MG63 (cell line): ENCODE measurements around the gene EDRF1. TPM values are rescaled to one million over a fixed set of nuclear protein-coding genes. Genes with fewer than 3 reads are reported as not detected.
A peak's percentile ranks its signal among the peaks of the same experiment; 100 is the strongest.
"Not testable (repeated sequence)": the region's sequence is repeated elsewhere in the genome, so short reads cannot be mapped to it uniquely, and the experiment has no call there.

Experiments
- DNase-seq: peaks from one replicate; pipeline ENCODE4 v3.0.0-alpha.2; 2020
- H3K27me3 ChIP-seq: fragments of 250-450 bp; sonication (Bioruptor Pico); 2 replicates; pipeline ENCODE4 v1.5.1; 2020; ENCODE audit warnings: mild to moderate bottlenecking, moderate library complexity
- H3K36me3 ChIP-seq: fragments of 250-450 bp; sonication (Bioruptor Pico); 2 replicates; pipeline ENCODE4 v1.5.1; 2020; ENCODE audit warnings: mild to moderate bottlenecking, moderate library complexity
- H3K4me3 ChIP-seq: fragments of 250-450 bp; sonication (Bioruptor Pico); 2 replicates; pipeline ENCODE4 v1.5.1; 2020; ENCODE audit warnings: mild to moderate bottlenecking, moderate library complexity
- H3K9me3 ChIP-seq: fragments of 250-450 bp; sonication (Bioruptor Pico); 2 replicates; pipeline ENCODE4 v1.5.1; 2020; ENCODE audit warnings: mild to moderate bottlenecking, moderate library complexity
- total RNA-seq: library from RNA; depleted of rRNA; stranded (reverse); fragments of >200 nt; shearing (Covaris generic); gene quantifications from 2 replicates; pipeline ENCODE4 v1.2.3, GENCODE V29; 2014; ENCODE audit warnings: low replicate concordance; rRNA removed

The EDRF1 gene
- total RNA-seq, result 13.6 and 16.7 TPM in 2 replicates

GRCh38 chr10:125719173-125720001, at the start of gene EDRF1:
Gene EDRF1 (plus strand): TSS chr10:125719709. CDS start chr10:125719808, 99 bp downstream.
- H3K9me3 ChIP-seq, result peaks cover 12% of the 10 kb centered on the region
- DNase-seq, result peak; percentile 97
- peak within 1 kb of the TSS; percentile 99 for H3K4me3 ChIP-seq

GRCh38 chr10:125672884-125673283, 46.6 kb upstream of the EDRF1 start:
- no peaks in the 10 kb centered on the region; the same call in 1 of the 2 replicates for H3K27me3 ChIP-seq
- no peaks in the 10 kb centered on the region for H3K36me3 ChIP-seq

More at GRCh38 chr10:125719173-125720001, at the start of gene EDRF1:
- Histone ChIP-seq H3K36me3 (peaks cover 35% of the 10 kb centered on the region), H3K27me3 (no peaks in the 10 kb centered on the region)

GRCh38 chr10:125679436-125679835, 40.1 kb upstream of the EDRF1 start:
- DNase-seq, result no peak
- H3K9me3 ChIP-seq, result peaks cover 9% of the 10 kb centered on the region

More at GRCh38 chr10:125672884-125673283, 46.6 kb upstream of the EDRF1 start:
- Histone ChIP-seq H3K4me3 (no peak overlapping the region), H3K9me3 (peaks cover 16% of the 10 kb centered on the region)
- no peak for DNase-seq

GRCh38 chr10:125683063-125683462, 36.4 kb upstream of the EDRF1 start, which contains the start of gene TEX36:
Gene TEX36 (minus strand): TSS chr10:125683163. CDS start chr10:125682989, 174 bp downstream.
- H3K36me3 ChIP-seq, result no peaks in the 10 kb centered on the region
- no peaks in the 10 kb centered on the region for H3K27me3 ChIP-seq
- H3K9me3 ChIP-seq, result no peaks in the 10 kb centered on the region
- H3K4me3 ChIP-seq, result no peak within 1 kb of the TSS
- no peak for DNase-seq

More at GRCh38 chr10:125679436-125679835, 40.1 kb upstream of the EDRF1 start:
- H3K4me3 ChIP-seq, result no peak overlapping the region
- H3K27me3 ChIP-seq, result no peaks in the 10 kb centered on the region
- H3K36me3 ChIP-seq, result no peaks in the 10 kb centered on the region

- Histone ChIP-seq H3K9me3 (no peaks in the 10 kb centered on the region), H3K27me3 (no peaks in the 10 kb centered on the region), H3K4me3 (no peak overlapping the region)
Measured at GRCh38 chr10:125683821-125684220, 35.7 kb upstream of the EDRF1 start.

GRCh38 chr10:125684581-125684980, 34.9 kb upstream of the EDRF1 start:
- no peaks in the 10 kb centered on the region for H3K9me3 ChIP-seq
- no peak overlapping the region for H3K4me3 ChIP-seq
- no peaks in the 10 kb centered on the region for H3K27me3 ChIP-seq
- no peaks in the 10 kb centered on the region for H3K36me3 ChIP-seq
- peak; percentile 12 for DNase-seq

More at GRCh38 chr10:125683821-125684220, 35.7 kb upstream of the EDRF1 start:
- H3K36me3 ChIP-seq, result no peaks in the 10 kb centered on the region
- DNase-seq, result no peak

GRCh38 chr10:125687507-125688185, 31.9 kb upstream of the EDRF1 start:
- Histone ChIP-seq H3K27me3 (no peaks in the 10 kb centered on the region), H3K9me3 (no peaks in the 10 kb centered on the region), H3K36me3 (no peaks in the 10 kb centered on the region), H3K4me3 (no peak overlapping the region)
- DNase-seq, result no peak

- no peak for DNase-seq
- Histone ChIP-seq H3K36me3 (no peaks in the 10 kb centered on the region), H3K4me3 (no peak overlapping the region), H3K9me3 (0 out of 2 replicates have a peak, but pooled peaks cover under 1% of the 10 kb centered on the region), H3K27me3 (no peaks in the 10 kb centered on the region)
Measured at GRCh38 chr10:125689955-125690569, 29.4 kb upstream of the EDRF1 start.

- no peaks in the 10 kb centered on the region for H3K36me3 ChIP-seq
- no peaks in the 10 kb centered on the region for H3K27me3 ChIP-seq
- no peak overlapping the region for H3K4me3 ChIP-seq
- DNase-seq, result peak; percentile 16
- 0 out of 2 replicates have a peak, but pooled peaks cover 2% of the 10 kb centered on the region for H3K9me3 ChIP-seq
Measured at GRCh38 chr10:125691160-125691981, 28.1 kb upstream of the EDRF1 start.

- no peaks in the 10 kb centered on the region for H3K36me3 ChIP-seq
- 0 out of 2 replicates have a peak, but pooled peaks cover 2% of the 10 kb centered on the region for H3K9me3 ChIP-seq
- no peaks in the 10 kb centered on the region for H3K27me3 ChIP-seq
- no peak for DNase-seq
- H3K4me3 ChIP-seq, result no peak overlapping the region
Measured at GRCh38 chr10:125692196-125692595, 27.3 kb upstream of the EDRF1 start.

- Histone ChIP-seq H3K9me3 (0 out of 2 replicates have a peak, but pooled peaks cover 2% of the 10 kb centered on the region), H3K27me3 (no peaks in the 10 kb centered on the region), H3K36me3 (no peaks in the 10 kb centered on the region), H3K4me3 (no peak overlapping the region)
- DNase-seq, result peak; percentile 14
Measured at GRCh38 chr10:125692601-125693523, 26.6 kb upstream of the EDRF1 start.

GRCh38 chr10:125693524-125693847, 26.0 kb upstream of the EDRF1 start:
- Histone ChIP-seq H3K9me3 (0 out of 2 replicates have a peak, but pooled peaks cover 2% of the 10 kb centered on the region), H3K27me3 (no peaks in the 10 kb centered on the region), H3K36me3 (no peaks in the 10 kb centered on the region), H3K4me3 (no peak overlapping the region)
- no peak for DNase-seq

- Histone ChIP-seq H3K27me3 (no peaks in the 10 kb centered on the region), H3K4me3 (no peak overlapping the region), H3K9me3 (0 out of 2 replicates have a peak, but pooled peaks cover 2% of the 10 kb centered on the region), H3K36me3 (no peaks in the 10 kb centered on the region)
- peak; percentile 58 for DNase-seq
Measured at GRCh38 chr10:125694883-125695282, 24.6 kb upstream of the EDRF1 start.

- not testable (repeated sequence) for H3K9me3 ChIP-seq, H3K36me3 ChIP-seq, H3K27me3 ChIP-seq, DNase-seq, H3K4me3 ChIP-seq
Measured at GRCh38 chr10:125696884-125697283, 22.6 kb upstream of the EDRF1 start.

- Histone ChIP-seq H3K27me3 (no peaks in the 10 kb centered on the region), H3K9me3 (0 out of 2 replicates have a peak, but pooled peaks cover 2% of the 10 kb centered on the region), H3K4me3 (no peak overlapping the region), H3K36me3 (no peaks in the 10 kb centered on the region)
- DNase-seq, result no peak
Measured at GRCh38 chr10:125698481-125698998, 21.0 kb upstream of the EDRF1 start.
